Stimulated activated CD4-positive, alpha-beta T cell treated with anti-CD3 and anti-CD28 coated beads, Interleukin-2, amount 100 ng/mL, for 24 hours (primary cell): Measurements from ENCODE around the gene NDUFAF7.
A peak's percentile ranks its signal among the peaks of the same experiment; 100 is the strongest.
"Not testable (repeated sequence)": the region's sequence is repeated elsewhere in the genome, so short reads cannot be mapped to it uniquely, and the experiment has no call there.

Source experiments
- DNase-seq, 2 donors: peaks; one replicate each; pipeline ENCODE4 v3.0.0-alpha.2; 2020

Gene NDUFAF7

GRCh38 chr2:37215250-37215649 is 16.2 kb upstream of the NDUFAF7 start:
- no peak for DNase-seq

- no peak for DNase-seq
Observed at GRCh38 chr2:37219046-37219445, 12.4 kb upstream of the NDUFAF7 start.

- no peak for DNase-seq
Observed at GRCh38 chr2:37223131-37223530, 8.3 kb upstream of the NDUFAF7 start.

- DNase-seq, result no peak
Observed at GRCh38 chr2:37224063-37224462, 7.4 kb upstream of the NDUFAF7 start.

GRCh38 chr2:37225129-37225528 is 6.3 kb upstream of the NDUFAF7 start:
- DNase-seq, result not testable (repeated sequence)

GRCh38 chr2:37226863-37227262 is 4.6 kb upstream of the NDUFAF7 start:
- no peak for DNase-seq

GRCh38 chr2:37228788-37229187 is 2.7 kb upstream of the NDUFAF7 start:
- DNase-seq, result no peak

- DNase-seq, result no peak
Observed at GRCh38 chr2:37230581-37230980, 877 bp upstream of the NDUFAF7 start.

GRCh38 chr2:37232131-37232933 is 874 bp downstream of the NDUFAF7 start:
- DNase-seq, result peak; percentile 10 to 30

- DNase-seq, result no peak
Observed at GRCh38 chr2:37243435-37243834, 12.0 kb downstream of the NDUFAF7 start.

- no peak for DNase-seq
Observed at GRCh38 chr2:37244017-37244416, 12.6 kb downstream of the NDUFAF7 start.

GRCh38 chr2:37244755-37245154 is 13.3 kb downstream of the NDUFAF7 start:
- no peak for DNase-seq

- no peak for DNase-seq
Observed at GRCh38 chr2:37246205-37246604, 14.7 kb downstream of the NDUFAF7 start.

- no peak for DNase-seq
Observed at GRCh38 chr2:37250869-37251740, 19.6 kb downstream of the NDUFAF7 start.

GRCh38 chr2:37262522-37262921 is 31.1 kb downstream of the NDUFAF7 start:
- no peak for DNase-seq

- DNase-seq, result no peak
Observed at GRCh38 chr2:37263839-37264238, 32.4 kb downstream of the NDUFAF7 start.

- DNase-seq, result no peak
Observed at GRCh38 chr2:37267685-37268084, 36.2 kb downstream of the NDUFAF7 start.

- DNase-seq, result no peak
Observed at GRCh38 chr2:37268111-37268510, 36.7 kb downstream of the NDUFAF7 start.

- no peak for DNase-seq
Observed at GRCh38 chr2:37271376-37272067, 40.1 kb downstream of the NDUFAF7 start.

GRCh38 chr2:37274359-37274965 is 43.0 kb downstream of the NDUFAF7 start:
- no peak for DNase-seq

- DNase-seq, result no peak
Observed at GRCh38 chr2:37276291-37276690, 44.8 kb downstream of the NDUFAF7 start.

GRCh38 chr2:37281916-37282315 is 50.5 kb downstream of the NDUFAF7 start:
- no peak for DNase-seq

GRCh38 chr2:37282746-37283145 is 51.3 kb downstream of the NDUFAF7 start:
- DNase-seq, result no peak
